Measurements from ENCODE around the gene NAT9.

The NAT9 gene

GRCh38 chr17:74748279-74748528 lies 27.9 kb downstream of the NAT9 start:
- 0 out of 2 replicates have a peak, but pooled peaks have one; percentile 13 for TF ChIP-seq CTCF (conservative IDR thresholded peaks at IDR 0.05; ENCODE audit: low read depth)
- ChIA-PET CTCF (no interaction called here), POLR2A (ENCODE audit: low non-redundant PET) (interaction anchor here (1.3 to 1.4 kb wide), 2 partner anchors 11 to 28 kb away, joined by 3 to 6 read pairs; partner anchors contain the start of gene NAT9)
- DNase-seq (ENCODE audit: low spot score): no peak
- peak overlapping the region; percentile 81 for H3K27ac ChIP-seq

GRCh38 chr17:74746922-74747321 lies 29.2 kb downstream of the NAT9 start:
- no peak for DNase-seq (ENCODE audit: low spot score)
- CTCF ChIA-PET: interaction anchor here (0.6 to 4.0 kb wide), 5 partner anchors 9 to 44 kb away, joined by 3 to 42 read pairs (median 10); no protein-coding TSS in a partner anchor
- no peak for TF ChIP-seq CTCF (conservative IDR thresholded peaks at IDR 0.05; ENCODE audit: low read depth)
- peak overlapping the region; percentile 81 for H3K27ac ChIP-seq
- POLR2A ChIA-PET (ENCODE audit: low non-redundant PET): interaction anchor here (0.6 kb wide), 3 partner anchors 26 to 349 kb away, joined by 3 to 7 read pairs (median 5); a partner anchor contains a TSS

GRCh38 chr17:74746376-74746775 lies 29.8 kb downstream of the NAT9 start:
- ChIA-PET POLR2A (ENCODE audit: low non-redundant PET) (interaction anchor here (0.6 to 1.4 kb wide), 3 partner anchors 30 to 82 kb away, joined by 3 to 6 read pairs (median 3); partner anchors contain the start of gene NAT9), CTCF (interaction anchor here (0.6 to 4.0 kb wide), 6 partner anchors 9 to 45 kb away, joined by 3 to 42 read pairs (median 6); no protein-coding TSS in a partner anchor)
- peak overlapping the region; percentile 10; the same call in 1 of the 2 replicates for H3K27ac ChIP-seq
- DNase-seq (ENCODE audit: low spot score): no peak
- no peak for TF ChIP-seq CTCF (conservative IDR thresholded peaks at IDR 0.05; ENCODE audit: low read depth)

GRCh38 chr17:74745548-74746177 lies 30.5 kb downstream of the NAT9 start:
- no peak for TF ChIP-seq CTCF (conservative IDR thresholded peaks at IDR 0.05; ENCODE audit: low read depth)
- peak overlapping the region; percentile 0 for H3K27ac ChIP-seq
- ChIA-PET CTCF (interaction anchor here (0.6 to 4.0 kb wide), 13 partner anchors 14 to 180 kb away, joined by 3 to 42 read pairs (median 4); partner anchors contain the start of gene NAT9), POLR2A (ENCODE audit: low non-redundant PET) (interaction anchor here (1.0 to 1.4 kb wide), 2 partner anchors 24 to 30 kb away, joined by 3 to 6 read pairs; partner anchors contain the start of gene NAT9)
- no peak for DNase-seq (ENCODE audit: low spot score)

GRCh38 chr17:74744714-74745547 lies 31.2 kb downstream of the NAT9 start:
- DNase-seq (ENCODE audit: low spot score): peak; percentile 75
- peak overlapping the region; percentile 37 for H3K27ac ChIP-seq
- TF ChIP-seq CTCF (conservative IDR thresholded peaks at IDR 0.05; ENCODE audit: low read depth): peak; percentile 99
- ChIA-PET POLR2A (ENCODE audit: low non-redundant PET) (interaction anchor here (1.0 to 1.4 kb wide), 2 partner anchors 24 to 31 kb away, joined by 3 to 6 read pairs; partner anchors contain the start of gene NAT9), CTCF (interaction anchor here (0.6 to 4.0 kb wide), 18 partner anchors 9 to 179 kb away, joined by 3 to 42 read pairs (median 4); partner anchors contain the start of gene NAT9)

- ChIA-PET CTCF (interaction anchor here (0.5 to 4.0 kb wide), 9 partner anchors 8 to 313 kb away, joined by 3 to 42 read pairs (median 4); no protein-coding TSS in a partner anchor), POLR2A (ENCODE audit: low non-redundant PET) (interaction anchor here (1.0 kb wide), 1 partner anchor 25 kb away, joined by 3 read pairs; no protein-coding TSS in a partner anchor)
- H3K27ac ChIP-seq: no peak overlapping the region
These were observed 31.8 kb downstream of the NAT9 start for GRCh38 chr17:74744349-74744713.

More at GRCh38 chr17:74744349-74744713, 31.8 kb downstream of the NAT9 start:
- DNase-seq (ENCODE audit: low spot score): no peak
- no peak for TF ChIP-seq CTCF (conservative IDR thresholded peaks at IDR 0.05; ENCODE audit: low read depth)
